PC-9 (cell line): ENCODE data around the gene ASCC3. TPM values are rescaled to one million over a fixed set of nuclear protein-coding genes. Genes with fewer than 3 reads are reported as not detected.

Source experiments
- BruUV-seq: library from RNA; stranded (reverse); fragments of 400-500 nt; replicated peaks from 2 replicates; lab custom pipeline; 2021; lab: Mats Ljungman, UMichigan
- CTCF ChIA-PET: fragments of 300-600 bp; sonication (Branson Sonifier 250); formaldehyde crosslinking; loops from one replicate; lab custom pipeline; 2022; ENCODE audit warnings: antibody characterized with exemption; lab: Charles Lee
- POLR2A ChIA-PET: fragments of 300-600 bp; sonication (Branson Sonifier 250); formaldehyde crosslinking; loops from one replicate; lab custom pipeline; 2022; ENCODE audit warnings: antibody characterized with exemption; ENCODE audit not compliant: unreplicated experiment; lab: Charles Lee
- DNase-seq, 2 experiments: peaks; one replicate each; pipeline versions ENCODE4 v3.0.0 to v3.0.0-alpha.2; 2015 to 2022; ENCODE audit warnings: mixed read lengths in 1 of 2
- H2AFZ ChIP-seq: fragments of 200-600 bp; sonication (generic); 2 replicates; pipeline ENCODE4 v1.8.1; 2017; ENCODE audit warnings: antibody characterized with exemption
- H3F3A ChIP-seq: fragments of 200-600 bp; sonication (generic); 2 replicates; pipeline ENCODE4 v1.8.1; 2017; ENCODE audit warnings: antibody characterized with exemption, mild to moderate bottlenecking, low read depth; ENCODE audit not compliant: insufficient read depth
- H3K27ac ChIP-seq: fragments of 200-600 bp; sonication (generic); 2 replicates; pipeline ENCODE4 v1.6.1; 2016; ENCODE audit warnings: mixed run types
- H3K27me3 ChIP-seq: fragments of 200-600 bp; sonication (generic); 2 replicates; pipeline ENCODE4 v1.6.1; 2016; ENCODE audit warnings: low read depth, mixed run types; ENCODE audit not compliant: insufficient read depth
- H3K36me3 ChIP-seq: fragments of 200-600 bp; sonication (generic); 2 replicates; pipeline ENCODE4 v1.6.1; 2016; ENCODE audit warnings: low read depth, mixed run types
- H3K4me1 ChIP-seq: fragments of 200-600 bp; sonication (generic); replicated peaks from 2 replicates; pipeline ENCODE4 v1.6.1; 2016; ENCODE audit warnings: mixed run types; ENCODE audit not compliant: insufficient read depth
- H3K4me2 ChIP-seq: fragments of 200-600 bp; sonication (generic); 2 replicates; pipeline ENCODE4 v1.6.1; 2017; ENCODE audit warnings: mixed run types
- H3K4me3 ChIP-seq: fragments of 200-600 bp; sonication (generic); 2 replicates; pipeline ENCODE4 v1.6.1; 2016; ENCODE audit warnings: mixed run types
- H3K79me2 ChIP-seq: fragments of 200-600 bp; sonication (generic); 2 replicates; pipeline ENCODE4 v1.6.1; 2017; ENCODE audit warnings: low read depth, mixed run types
- H3K9me2 ChIP-seq: fragments of 200-600 bp; sonication (generic); 2 replicates; pipeline ENCODE4 v1.8.1; 2017; ENCODE audit warnings: mild to moderate bottlenecking; ENCODE audit not compliant: insufficient read depth
- H3K9me3 ChIP-seq: fragments of 200-600 bp; sonication (generic); 2 replicates; pipeline ENCODE4 v1.8.1; 2016; ENCODE audit warnings: low read depth; ENCODE audit not compliant: insufficient read depth
- H4K20me1 ChIP-seq: fragments of 200-600 bp; sonication (generic); 2 replicates; pipeline ENCODE4 v1.8.1; 2017; ENCODE audit not compliant: insufficient read depth
- CTCF ChIP-seq: fragments of 200-600 bp; sonication (generic); conservative IDR thresholded peaks from 2 replicates; pipeline ENCODE4 v1.6.1; 2017; ENCODE audit warnings: mixed run types, antibody characterized with exemption, mild to moderate bottlenecking, moderate library complexity
- EZH2 ChIP-seq: fragments of 200-600 bp; sonication (generic); IDR thresholded peaks from 2 replicates; pipeline ENCODE4 v1.8.0; 2017; ENCODE audit warnings: antibody characterized with exemption, low read depth
- intact Hi-C: fragments of 100-400 bp; cut with micrococcal nuclease; formaldehyde crosslinking; loops from one replicate; pipeline ENCODE4 v1.10.0; 2022; ENCODE audit not compliant: unreplicated experiment
- total RNA-seq: library from RNA; stranded (reverse); gene quantifications from 2 replicates; pipeline ENCODE4 v1.2.3, GENCODE V29; 2021

The ASCC3 gene
- total RNA-seq, 1 experiment from 2014 or later, result 29.4 TPM

GRCh38 chr6:100865525-100865924 is 15.6 kb downstream of the ASCC3 start:
- Histone ChIP-seq H3K27me3 (no peaks in the 10 kb centered on the region), H3K27ac (no peak overlapping the region), H3K4me3 (no peak overlapping the region), H3K9me2 (no peaks in the 10 kb centered on the region), H3K4me2 (no peak overlapping the region), H2AFZ (no peak overlapping the region), H3F3A (no peaks in the 10 kb centered on the region), H3K36me3 (peaks cover 42% of the 10 kb centered on the region), H4K20me1 (no peaks in the 10 kb centered on the region), H3K9me3 (no peaks in the 10 kb centered on the region), H3K4me1 (no peaks in the 10 kb centered on the region), H3K79me2 (0 out of 2 replicates have a peak, but pooled peaks cover 10% of the 10 kb centered on the region)
- no TSS peak for BruUV-seq
- ChIA-PET CTCF (no interaction called here), POLR2A (no interaction called here)
- TF ChIP-seq CTCF (no peak), EZH2 (no peak)
- no peak for DNase-seq
- intact Hi-C loops, result no loop called here

GRCh38 chr6:100862063-100862462 is 19.1 kb downstream of the ASCC3 start:
- Histone ChIP-seq H3K4me1 (no peaks in the 10 kb centered on the region), H3K27me3 (no peaks in the 10 kb centered on the region), H2AFZ (no peak overlapping the region), H3K9me3 (peaks cover 6% of the 10 kb centered on the region; the same call in 1 of the 2 replicates), H3K9me2 (no peaks in the 10 kb centered on the region), H4K20me1 (no peaks in the 10 kb centered on the region), H3K79me2 (no peaks in the 10 kb centered on the region), H3K4me3 (no peak overlapping the region), H3K4me2 (no peak overlapping the region), H3K27ac (no peak overlapping the region), H3K36me3 (peaks cover 60% of the 10 kb centered on the region), H3F3A (no peaks in the 10 kb centered on the region)
- POLR2A ChIA-PET, result no interaction called here
- no peak for DNase-seq
- intact Hi-C loops, result no loop called here
- CTCF ChIA-PET, result no interaction called here
- TF ChIP-seq CTCF, result no peak
- no peak for TF ChIP-seq EZH2
- BruUV-seq, result no TSS peak

DNA sequence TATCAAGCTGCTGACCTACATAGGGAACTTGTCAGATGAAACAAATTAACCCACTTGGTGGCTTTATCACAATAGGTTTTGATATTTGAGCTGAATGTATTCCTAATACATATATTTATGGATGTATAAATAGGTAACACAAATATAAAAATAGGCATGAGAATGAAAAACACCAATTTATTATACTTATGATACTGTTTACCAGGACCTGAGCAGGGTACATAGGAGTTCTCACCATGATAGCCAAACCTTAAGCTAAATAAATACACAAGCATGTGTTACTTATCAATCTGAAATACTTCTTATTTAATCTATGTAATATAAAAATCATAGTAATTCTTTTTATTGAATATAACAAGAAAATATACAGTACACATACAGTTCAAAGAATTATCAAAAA is 25.0 kb downstream of the ASCC3 start:
- Histone ChIP-seq H3K4me3 (no peak overlapping the region), H3K27ac (no peak overlapping the region), H3K4me2 (no peak overlapping the region), H2AFZ (no peak overlapping the region), H3K79me2 (no peaks in the 10 kb centered on the region), H3K4me1 (no peaks in the 10 kb centered on the region), H3K27me3 (no peaks in the 10 kb centered on the region), H3K9me3 (peaks cover 18% of the 10 kb centered on the region), H4K20me1 (no peaks in the 10 kb centered on the region), H3K9me2 (no peaks in the 10 kb centered on the region), H3K36me3 (peaks cover 39% of the 10 kb centered on the region; the same call in 1 of the 2 replicates), H3F3A (no peaks in the 10 kb centered on the region)
- intact Hi-C loops, result no loop called here
- no TSS peak for BruUV-seq
- POLR2A ChIA-PET, result no interaction called here
- TF ChIP-seq CTCF (no peak), EZH2 (no peak)
- DNase-seq, result no peak
- CTCF ChIA-PET, result no interaction called here
